Measurements from ENCODE around the gene PRKN.
"Not testable (repeated sequence)": the region's sequence is repeated elsewhere in the genome, so short reads cannot be mapped to it uniquely, and the experiment has no call there.

Gene PRKN

GRCh38 chr6:161906571-161906970 lies 821.0 kb downstream of the PRKN start:
- no peaks in the 10 kb centered on the region for H3K36me3 ChIP-seq (ENCODE audit: insufficient read depth, low read length)
- H3K4me1 ChIP-seq (ENCODE audit: insufficient read depth, low read length), result peaks cover 9% of the 10 kb centered on the region; the same call in 1 of the 2 replicates
- no peak overlapping the region for H3K9ac ChIP-seq (ENCODE audit: low read depth, low read length)
- no peak overlapping the region for H3K4me3 ChIP-seq (ENCODE audit: low read length)
- WGBS, result 96% methylated on average over 5 of the region's 5 CpGs
- no peak overlapping the region for H3K27ac ChIP-seq (ENCODE audit: low read depth, low read length)
- no peaks in the 10 kb centered on the region for H3K27me3 ChIP-seq (ENCODE audit: insufficient read depth, low read length)
- no peaks in the 10 kb centered on the region for H3K9me3 ChIP-seq (ENCODE audit: insufficient read depth, low read depth, low read length)

GRCh38 chr6:161903584-161904212 lies 823.9 kb downstream of the PRKN start:
- Histone ChIP-seq H3K9ac (ENCODE audit: low read depth, low read length) (no peak overlapping the region), H3K4me3 (ENCODE audit: low read length) (no peak overlapping the region), H3K4me1 (ENCODE audit: insufficient read depth, low read length) (peaks cover 2% of the 10 kb centered on the region; the same call in 1 of the 2 replicates), H3K27ac (ENCODE audit: low read depth, low read length) (no peak overlapping the region), H3K36me3 (ENCODE audit: insufficient read depth, low read length) (no peaks in the 10 kb centered on the region), H3K9me3 (ENCODE audit: insufficient read depth, low read depth, low read length) (no peaks in the 10 kb centered on the region), H3K27me3 (ENCODE audit: insufficient read depth, low read length) (no peaks in the 10 kb centered on the region)
- WGBS, result 71% methylated on average over 2 of the region's 2 CpGs

- H3K9ac ChIP-seq (ENCODE audit: low read depth, low read length), result no peak overlapping the region
- H3K27ac ChIP-seq (ENCODE audit: low read depth, low read length), result no peak overlapping the region
- H3K9me3 ChIP-seq (ENCODE audit: insufficient read depth, low read depth, low read length), result no peaks in the 10 kb centered on the region
- H3K4me3 ChIP-seq (ENCODE audit: low read length), result no peak overlapping the region
- H3K27me3 ChIP-seq (ENCODE audit: insufficient read depth, low read length), result no peaks in the 10 kb centered on the region
- no peaks in the 10 kb centered on the region for H3K4me1 ChIP-seq (ENCODE audit: insufficient read depth, low read length)
- 81% methylated on average over 15 of the region's 16 CpGs for WGBS
- H3K36me3 ChIP-seq (ENCODE audit: insufficient read depth, low read length), result no peaks in the 10 kb centered on the region
Measured at GRCh38 chr6:161901740-161902426, 825.7 kb downstream of the PRKN start.

DNA sequence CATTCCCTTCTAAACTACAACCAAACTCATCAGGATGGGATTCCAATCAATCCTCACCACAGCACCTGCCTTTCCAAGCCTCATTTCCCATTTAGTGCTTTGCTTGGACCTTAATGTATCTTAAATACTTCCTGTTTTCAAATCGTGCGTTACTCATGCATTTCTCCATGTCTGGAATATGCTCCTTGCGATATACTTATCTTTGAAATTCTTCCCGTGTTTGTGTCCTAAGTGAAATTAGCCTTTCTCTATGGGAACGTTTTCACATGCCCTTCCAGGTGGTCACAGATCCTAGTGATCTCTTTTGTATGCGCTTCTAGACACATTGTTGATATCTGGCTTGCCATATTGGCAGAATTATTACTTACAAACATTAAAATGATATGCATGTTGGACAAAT lies 833.1 kb downstream of the PRKN start:
- Histone ChIP-seq H3K27ac (ENCODE audit: low read depth, low read length) (no peak overlapping the region), H3K27me3 (ENCODE audit: insufficient read depth, low read length) (peaks cover 39% of the 10 kb centered on the region), H3K4me1 (ENCODE audit: insufficient read depth, low read length) (peaks cover 21% of the 10 kb centered on the region), H3K9me3 (ENCODE audit: insufficient read depth, low read depth, low read length) (no peaks in the 10 kb centered on the region), H3K9ac (ENCODE audit: low read depth, low read length) (no peak overlapping the region), H3K36me3 (ENCODE audit: insufficient read depth, low read length) (no peaks in the 10 kb centered on the region), H3K4me3 (ENCODE audit: low read length) (no peak overlapping the region)
- 91% methylated on average over 6 of the region's 6 CpGs for WGBS

DNA sequence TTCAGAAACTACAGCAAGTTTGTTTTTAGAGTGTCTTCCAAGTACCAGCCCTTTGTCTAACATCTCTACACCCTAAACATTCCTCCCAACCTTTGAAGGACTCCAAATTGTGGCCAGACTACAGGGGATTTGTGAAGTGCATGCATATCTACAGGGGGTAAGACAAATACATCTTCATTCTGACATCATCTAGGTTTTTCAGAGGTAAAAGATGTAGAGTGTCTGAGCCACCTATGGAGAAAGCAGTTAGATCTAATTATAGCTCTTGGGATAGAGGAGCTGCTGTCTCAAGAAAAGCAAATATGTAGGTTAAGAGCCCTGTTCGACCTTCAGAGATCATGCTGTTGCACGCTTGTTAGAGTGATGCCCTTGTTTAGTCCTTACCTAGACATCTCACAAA lies 836.0 kb downstream of the PRKN start:
- no peak overlapping the region for H3K27ac ChIP-seq (ENCODE audit: low read depth, low read length)
- H3K9ac ChIP-seq (ENCODE audit: low read depth, low read length), result no peak overlapping the region
- no peaks in the 10 kb centered on the region for H3K9me3 ChIP-seq (ENCODE audit: insufficient read depth, low read depth, low read length)
- H3K4me3 ChIP-seq (ENCODE audit: low read length), result no peak overlapping the region
- no peaks in the 10 kb centered on the region for H3K36me3 ChIP-seq (ENCODE audit: insufficient read depth, low read length)
- peaks cover 21% of the 10 kb centered on the region for H3K4me1 ChIP-seq (ENCODE audit: insufficient read depth, low read length)
- WGBS, result 33% methylated on average over 2 of the region's 2 CpGs
- H3K27me3 ChIP-seq (ENCODE audit: insufficient read depth, low read length), result peaks cover 48% of the 10 kb centered on the region

GRCh38 chr6:161890832-161891297 lies 836.7 kb downstream of the PRKN start:
- Histone ChIP-seq H3K4me3 (ENCODE audit: low read length) (peak overlapping the region; percentile 29), H3K36me3 (ENCODE audit: insufficient read depth, low read length) (no peaks in the 10 kb centered on the region), H3K27me3 (ENCODE audit: insufficient read depth, low read length) (peaks cover 48% of the 10 kb centered on the region), H3K4me1 (ENCODE audit: insufficient read depth, low read length) (peaks cover 21% of the 10 kb centered on the region), H3K9ac (ENCODE audit: low read depth, low read length) (no peak overlapping the region), H3K27ac (ENCODE audit: low read depth, low read length) (no peak overlapping the region), H3K9me3 (ENCODE audit: insufficient read depth, low read depth, low read length) (no peaks in the 10 kb centered on the region)
- WGBS, result 19% methylated on average over 15 of the region's 15 CpGs

DNA sequence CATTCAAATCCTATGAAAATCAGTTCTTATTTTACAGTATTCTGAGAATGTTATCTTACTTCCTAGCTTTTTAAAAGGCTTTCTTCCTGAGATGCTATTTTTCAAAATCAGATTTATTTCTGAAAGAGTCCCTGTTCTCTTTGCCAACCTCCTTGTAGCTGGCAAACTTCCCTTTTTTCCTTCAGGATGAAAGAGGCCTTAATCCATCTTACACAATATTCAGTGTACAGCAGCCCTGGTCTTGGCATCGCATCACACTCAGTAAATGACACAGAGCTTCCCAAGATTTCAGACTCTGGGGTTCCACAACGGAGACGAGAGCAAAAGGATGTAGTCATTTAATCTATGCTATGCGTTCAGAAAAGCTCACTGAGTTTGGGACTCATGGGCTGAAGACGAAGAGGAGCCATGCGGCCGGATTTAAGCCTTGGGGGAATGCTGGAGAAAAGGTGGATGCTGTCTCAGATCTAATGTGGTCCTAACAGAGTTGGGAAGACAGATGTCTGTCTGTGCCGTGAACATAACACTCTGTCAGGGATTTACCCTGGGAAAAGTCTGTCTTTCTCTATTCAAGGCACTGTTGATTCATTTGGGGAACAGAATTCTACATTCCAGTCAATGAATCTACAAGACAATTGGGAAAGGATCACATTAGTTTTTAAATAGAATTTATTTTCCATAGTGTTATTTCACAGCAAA lies 837.3 kb downstream of the PRKN start:
- WGBS, result 58% methylated on average over 8 of the region's 8 CpGs
- H3K27me3 ChIP-seq (ENCODE audit: insufficient read depth, low read length), result peaks cover 48% of the 10 kb centered on the region
- no peak overlapping the region for H3K27ac ChIP-seq (ENCODE audit: low read depth, low read length)
- no peaks in the 10 kb centered on the region for H3K36me3 ChIP-seq (ENCODE audit: insufficient read depth, low read length)
- H3K4me1 ChIP-seq (ENCODE audit: insufficient read depth, low read length), result peaks cover 21% of the 10 kb centered on the region
- H3K9ac ChIP-seq (ENCODE audit: low read depth, low read length), result no peak overlapping the region
- H3K4me3 ChIP-seq (ENCODE audit: low read length), result peak overlapping the region; percentile 29; the same call in 1 of the 2 replicates
- H3K9me3 ChIP-seq (ENCODE audit: insufficient read depth, low read depth, low read length), result no peaks in the 10 kb centered on the region

DNA sequence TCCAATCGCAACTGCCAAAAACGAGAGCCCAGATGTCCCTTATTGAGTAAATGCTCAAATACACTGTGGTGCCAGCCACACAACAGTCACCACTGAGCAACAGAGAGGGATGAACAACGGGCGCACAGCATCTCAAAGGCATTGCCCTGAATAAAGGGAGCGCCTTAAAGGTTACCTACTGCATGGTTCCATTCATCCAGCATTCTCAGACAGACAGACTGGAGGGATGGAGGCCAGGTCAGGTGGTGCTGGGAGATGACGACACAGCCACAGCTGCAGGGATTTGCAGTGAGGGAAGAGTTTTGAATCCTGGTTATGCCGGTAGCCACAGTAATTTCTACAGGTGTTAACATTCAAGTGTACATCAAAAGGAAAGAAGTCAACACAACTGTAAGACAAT lies 838.2 kb downstream of the PRKN start:
- H3K27ac ChIP-seq (ENCODE audit: low read depth, low read length), result no peak overlapping the region
- peaks cover 21% of the 10 kb centered on the region for H3K4me1 ChIP-seq (ENCODE audit: insufficient read depth, low read length)
- no peak overlapping the region for H3K4me3 ChIP-seq (ENCODE audit: low read length)
- peaks cover 48% of the 10 kb centered on the region for H3K27me3 ChIP-seq (ENCODE audit: insufficient read depth, low read length)
- H3K9me3 ChIP-seq (ENCODE audit: insufficient read depth, low read depth, low read length), result no peaks in the 10 kb centered on the region
- WGBS, result 94% methylated on average over 7 of the region's 7 CpGs
- no peaks in the 10 kb centered on the region for H3K36me3 ChIP-seq (ENCODE audit: insufficient read depth, low read length)
- H3K9ac ChIP-seq (ENCODE audit: low read depth, low read length), result no peak overlapping the region

- not testable (repeated sequence) for H3K4me3 ChIP-seq (ENCODE audit: low read length); H3K36me3 ChIP-seq (ENCODE audit: insufficient read depth, low read length); H3K27ac ChIP-seq (ENCODE audit: low read depth, low read length); H3K9ac ChIP-seq (ENCODE audit: low read depth, low read length); H3K9me3 ChIP-seq (ENCODE audit: insufficient read depth, low read depth, low read length)
- 94% methylated on average over 4 of the region's 9 CpGs for WGBS
- peaks cover 16% of the 10 kb centered on the region for H3K4me1 ChIP-seq (ENCODE audit: insufficient read depth, low read length)
- peaks cover 27% of the 10 kb centered on the region for H3K27me3 ChIP-seq (ENCODE audit: insufficient read depth, low read length)
Measured at GRCh38 chr6:161886545-161886944, 841.0 kb downstream of the PRKN start.

- peaks cover 10% of the 10 kb centered on the region for H3K27me3 ChIP-seq (ENCODE audit: insufficient read depth, low read length)
- H3K4me3 ChIP-seq (ENCODE audit: low read length), result no peak overlapping the region
- H3K9me3 ChIP-seq (ENCODE audit: insufficient read depth, low read depth, low read length), result no peaks in the 10 kb centered on the region
- H3K27ac ChIP-seq (ENCODE audit: low read depth, low read length), result no peak overlapping the region
- no peaks in the 10 kb centered on the region for H3K36me3 ChIP-seq (ENCODE audit: insufficient read depth, low read length)
- WGBS, result 100% methylated on average over 1 of the region's 2 CpGs
- H3K9ac ChIP-seq (ENCODE audit: low read depth, low read length), result no peak overlapping the region
- no peaks in the 10 kb centered on the region for H3K4me1 ChIP-seq (ENCODE audit: insufficient read depth, low read length)
Measured at GRCh38 chr6:161884782-161885181, 842.8 kb downstream of the PRKN start.

DNA sequence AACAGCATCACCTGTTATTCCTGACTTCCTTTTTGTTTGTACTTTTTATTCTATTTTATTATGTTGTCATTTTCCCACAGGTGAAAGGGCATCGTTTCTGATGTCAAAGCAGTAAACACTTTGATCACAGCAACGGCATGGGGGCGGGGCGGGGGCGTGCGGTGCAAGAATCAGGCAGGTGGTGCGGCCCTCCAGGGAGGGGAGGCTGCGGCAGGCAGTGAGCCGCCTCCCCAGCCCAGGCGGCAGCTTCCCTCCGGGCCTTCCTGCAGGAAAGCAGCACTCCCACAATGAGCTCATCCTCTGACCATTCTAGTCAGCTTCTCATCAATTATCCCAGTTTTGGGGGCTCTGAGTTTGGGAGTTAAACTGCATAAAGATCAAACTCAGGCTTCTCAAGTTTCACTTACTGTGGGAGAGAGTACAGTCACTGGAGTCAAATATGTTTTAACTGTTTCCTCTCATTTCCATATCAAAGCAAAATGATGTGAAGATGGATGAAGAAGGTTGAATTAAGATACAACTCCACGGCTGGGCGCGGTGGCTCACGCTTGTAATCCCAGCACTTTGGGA lies 845.3 kb downstream of the PRKN start:
- H3K9me3 ChIP-seq (ENCODE audit: insufficient read depth, low read depth, low read length), result no peaks in the 10 kb centered on the region
- no peaks in the 10 kb centered on the region for H3K27me3 ChIP-seq (ENCODE audit: insufficient read depth, low read length)
- no peaks in the 10 kb centered on the region for H3K36me3 ChIP-seq (ENCODE audit: insufficient read depth, low read length)
- no peak overlapping the region for H3K27ac ChIP-seq (ENCODE audit: low read depth, low read length)
- H3K4me3 ChIP-seq (ENCODE audit: low read length), result no peak overlapping the region
- no peak overlapping the region for H3K9ac ChIP-seq (ENCODE audit: low read depth, low read length)
- WGBS, result 71% methylated on average over 11 of the region's 15 CpGs
- H3K4me1 ChIP-seq (ENCODE audit: insufficient read depth, low read length), result no peaks in the 10 kb centered on the region
